Measurements from ENCODE around the gene PELI3.
"Not testable (repeated sequence)": the region's sequence is repeated elsewhere in the genome, so short reads cannot be mapped to it uniquely, and the experiment has no call there.

PELI3 gene

GRCh38 chr11:66466225-66467033, at the start of gene PELI3:
Gene PELI3 (plus strand): TSS chr11:66466905. CDS start chr11:66468129, 1,224 bp downstream.
- DNase-seq, result peak; percentile 98

DNA sequence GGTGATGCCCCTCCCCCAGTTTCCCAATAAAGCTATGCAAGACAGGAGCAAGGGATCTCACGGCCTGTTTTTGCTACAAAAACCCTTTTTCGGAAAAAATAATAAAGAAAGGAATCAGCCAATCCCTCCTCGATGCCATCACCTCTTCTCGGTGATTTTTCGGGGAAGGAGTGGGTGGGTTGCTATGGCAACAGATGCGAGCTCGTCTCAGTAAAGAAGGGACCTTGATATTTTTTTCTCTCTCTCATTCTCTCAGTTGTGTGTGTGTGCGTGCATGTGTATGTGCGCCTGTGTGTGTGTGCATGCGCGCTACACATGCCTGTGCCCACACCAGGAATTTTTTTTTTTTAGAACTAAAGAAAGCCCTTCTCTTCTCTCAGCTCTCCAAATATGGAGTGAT, 49.7 kb upstream of the PELI3 start:
- DNase-seq, result no peak

- DNase-seq, result peak; percentile 79
Observed at GRCh38 chr11:66418168-66418985, 48.3 kb upstream of the PELI3 start.

- no peak for DNase-seq
Observed at GRCh38 chr11:66418986-66419308, 47.8 kb upstream of the PELI3 start.

DNA sequence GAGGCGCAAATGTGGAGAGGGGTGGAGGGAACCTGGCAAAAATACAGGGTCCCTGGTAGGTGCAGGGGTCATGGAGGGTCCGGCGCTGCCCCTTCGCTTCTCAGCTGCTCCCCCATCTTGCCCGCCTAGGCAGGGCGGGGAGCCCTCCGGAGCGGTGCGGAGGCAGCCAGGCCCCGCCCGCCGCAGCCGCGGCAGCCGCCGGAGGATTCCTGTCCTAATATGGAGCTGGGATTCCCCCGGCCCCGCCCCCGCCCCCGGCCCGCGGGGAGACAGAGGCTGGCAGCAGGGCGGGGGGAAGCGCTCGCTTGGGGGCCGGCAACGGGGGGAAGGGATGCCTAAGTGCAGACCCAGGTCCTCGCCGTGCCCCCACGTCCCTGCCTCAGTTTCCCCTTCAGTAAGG, 46.9 kb upstream of the PELI3 start:
- no peak for DNase-seq

- DNase-seq, result no peak
Observed at GRCh38 chr11:66420671-66421476, 45.8 kb upstream of the PELI3 start, which contains the start of gene NPAS4. Gene NPAS4 (plus strand): TSS chr11:66421035. CDS start chr11:66421180, 145 bp downstream.

DNA sequence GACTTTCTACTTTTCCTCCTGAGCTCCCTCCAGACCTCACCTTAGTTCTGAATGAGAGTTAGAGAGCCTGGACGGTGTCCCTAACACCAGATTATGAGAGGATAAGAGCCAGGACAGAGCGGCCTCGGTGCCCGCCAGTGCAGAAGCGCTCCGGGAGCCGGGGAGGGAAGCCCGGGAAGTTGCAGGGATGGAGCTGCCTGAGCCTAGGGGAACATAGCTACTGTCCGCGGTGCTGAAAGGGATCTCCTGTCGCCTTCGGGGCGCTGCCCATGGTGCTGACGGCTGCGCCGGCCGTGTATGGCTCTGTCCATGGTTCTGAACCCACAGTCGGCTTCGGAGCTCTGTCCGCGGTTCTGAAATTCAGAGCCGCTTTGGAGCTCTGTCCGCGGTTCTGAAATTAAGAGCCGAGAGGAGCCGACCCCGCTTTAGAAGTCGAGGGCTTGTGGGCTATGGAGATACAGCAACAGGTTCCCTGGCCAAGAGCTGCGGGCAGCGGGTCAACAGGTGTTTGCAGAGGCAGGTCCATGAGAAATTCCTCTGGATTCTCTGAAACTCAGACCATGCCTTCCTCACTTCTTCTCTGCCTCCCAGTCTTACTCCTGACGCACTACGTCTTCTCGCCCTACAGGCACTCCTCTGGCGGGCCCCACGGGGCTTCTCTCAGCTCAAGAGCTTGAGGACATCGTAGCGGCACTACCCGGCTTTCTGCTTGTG, 45.1 kb upstream of the PELI3 start:
- peak; percentile 98 for DNase-seq

GRCh38 chr11:66426314-66426713, 40.4 kb upstream of the PELI3 start:
- no peak for DNase-seq

GRCh38 chr11:66428933-66429332, 37.8 kb upstream of the PELI3 start:
- no peak for DNase-seq

- peak; percentile 89 for DNase-seq
Observed at GRCh38 chr11:66429983-66430602, 36.6 kb upstream of the PELI3 start.

GRCh38 chr11:66431287-66431686, 35.4 kb upstream of the PELI3 start:
- DNase-seq, result not testable (repeated sequence)

DNA sequence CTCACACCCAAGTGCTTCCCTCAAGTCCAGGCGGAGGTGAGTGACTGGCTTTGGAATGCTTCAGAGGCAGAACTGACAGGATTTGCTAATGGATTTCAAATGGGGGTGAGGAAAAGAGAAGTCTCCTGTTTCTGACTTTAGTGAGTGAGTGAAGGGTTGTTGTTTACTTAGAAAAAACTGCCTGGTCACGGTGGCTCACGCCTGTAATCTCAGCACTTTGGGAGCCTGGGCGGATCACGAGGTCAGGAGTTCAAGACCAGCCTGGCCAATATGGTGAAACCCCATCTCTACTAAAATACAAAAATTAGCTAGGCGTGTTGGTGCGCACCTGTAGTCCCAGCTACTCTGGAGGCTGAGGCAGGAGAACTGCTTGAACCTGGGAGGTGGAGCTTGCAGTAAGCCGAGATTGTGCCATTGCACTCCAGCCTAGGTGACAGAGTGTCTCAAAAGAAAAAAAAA, 34.8 kb upstream of the PELI3 start:
- DNase-seq, result not testable (repeated sequence)

- no peak for DNase-seq
Observed at GRCh38 chr11:66432597-66432996, 34.1 kb upstream of the PELI3 start.

GRCh38 chr11:66437979-66438503, 28.7 kb upstream of the PELI3 start:
- no peak for DNase-seq

- DNase-seq, result peak; percentile 95
Observed at GRCh38 chr11:66438504-66439466, 27.9 kb upstream of the PELI3 start, which contains the start of gene MRPL11. Gene MRPL11 (minus strand): TSS chr11:66438848. CDS start chr11:66438754, 94 bp downstream.

GRCh38 chr11:66440101-66440939, 26.4 kb upstream of the PELI3 start:
- DNase-seq, result not testable (repeated sequence)

DNA sequence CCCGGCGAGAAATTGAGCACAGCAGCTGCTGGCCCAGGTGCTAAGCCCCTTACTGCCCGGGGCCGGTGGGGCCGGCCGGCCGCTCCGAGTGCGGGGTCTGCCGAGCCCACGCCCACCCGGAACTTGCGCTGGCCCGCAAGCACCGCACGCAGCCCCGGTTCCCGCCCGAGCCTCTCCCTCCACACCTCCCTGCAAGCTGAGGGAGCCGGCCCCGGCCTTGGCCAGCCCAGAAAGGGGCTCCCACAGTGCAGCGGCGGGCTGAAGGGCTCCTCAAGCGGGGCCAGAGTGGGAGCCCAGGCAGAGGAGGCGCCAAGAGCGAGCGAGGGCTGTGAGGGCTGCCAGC, 25.8 kb upstream of the PELI3 start:
- DNase-seq, result not testable (repeated sequence)

GRCh38 chr11:66443602-66444001, 23.1 kb upstream of the PELI3 start:
- DNase-seq, result no peak

DNA sequence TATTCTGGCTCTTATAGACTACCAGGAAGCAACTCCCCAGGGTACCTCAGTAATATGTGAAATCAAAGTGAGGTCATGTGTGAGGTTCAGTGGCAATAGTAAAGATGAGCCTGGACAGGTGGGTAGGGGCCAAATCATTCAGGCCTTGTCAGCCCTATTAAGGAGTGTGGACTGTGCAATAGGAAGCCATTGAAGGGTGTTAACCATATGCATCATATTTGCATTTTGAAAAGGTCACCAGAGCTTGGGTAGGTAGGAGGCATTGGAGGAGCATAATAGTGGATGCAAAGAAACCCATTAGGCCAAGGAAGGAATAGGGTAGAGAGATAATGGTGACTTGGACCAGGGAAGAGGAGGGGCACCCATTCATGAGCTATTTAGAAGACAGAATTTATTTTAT, 19.7 kb upstream of the PELI3 start:
- no peak for DNase-seq

Measured in activated CD8-positive, alpha-beta memory T cell treated with anti-CD3 and anti-CD28 coated beads for 24 hours (primary cell).